Measurements from ENCODE around the gene PDPK1. TPM values are rescaled to one million over a fixed set of nuclear protein-coding genes. Genes with fewer than 3 reads are reported as not detected.

The PDPK1 gene
- polyA plus RNA-seq, 3 donors: 10.6 to 19.0 (median 15.0) TPM

DNA sequence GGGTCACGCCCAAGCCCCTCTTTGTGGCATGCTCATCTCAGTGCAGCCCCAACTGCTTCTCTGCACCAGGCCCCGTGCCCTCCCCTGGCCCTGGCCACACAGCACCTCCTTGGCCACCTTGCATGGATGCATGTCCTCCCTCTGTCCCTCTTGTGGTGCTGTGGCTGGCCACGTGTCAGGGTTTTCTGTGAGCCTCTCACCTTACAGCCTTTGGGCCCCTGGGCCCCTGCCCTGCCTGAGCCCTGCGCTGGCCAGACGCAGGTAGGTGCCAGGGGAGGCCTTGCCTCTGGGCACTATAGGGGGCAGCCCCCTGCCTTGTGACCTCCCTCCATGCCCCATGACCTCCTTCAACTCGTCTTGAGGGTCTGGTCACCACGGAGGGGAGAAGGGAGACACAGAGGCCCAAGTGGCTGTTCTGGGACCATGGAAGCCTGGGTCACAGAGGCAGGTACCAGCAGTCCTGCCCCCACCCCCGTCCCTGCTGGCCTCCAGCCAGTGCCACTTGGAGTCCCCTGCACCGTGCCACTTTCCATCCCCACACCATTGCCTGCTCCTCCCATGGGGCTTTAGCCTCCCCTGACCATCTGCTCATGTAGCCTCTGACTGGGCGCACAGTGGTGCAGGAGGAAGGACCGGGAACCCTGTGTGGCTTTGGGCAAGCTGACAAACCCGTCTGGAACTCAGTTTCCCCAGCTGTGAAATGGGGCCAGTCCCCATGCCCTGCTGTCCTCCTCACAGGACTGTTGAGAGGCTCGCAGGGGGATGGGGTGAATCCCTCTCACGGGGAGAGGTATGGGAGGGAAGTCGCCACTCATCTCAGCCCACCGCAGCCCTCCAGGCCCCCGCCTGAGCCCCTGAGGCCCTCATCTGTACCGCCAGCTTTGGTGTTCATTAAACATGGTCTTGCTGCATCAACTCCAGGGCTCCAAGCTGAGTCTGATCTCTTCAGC is 35.6 kb upstream of the PDPK1 start:
- 66 to 75% (median 71%) methylated on average over 17 to 18 of the region's 18 CpGs for WGBS, 3 donors
- no peak overlapping the region for H3K27ac ChIP-seq (ENCODE audit: low read depth, low read length)

DNA sequence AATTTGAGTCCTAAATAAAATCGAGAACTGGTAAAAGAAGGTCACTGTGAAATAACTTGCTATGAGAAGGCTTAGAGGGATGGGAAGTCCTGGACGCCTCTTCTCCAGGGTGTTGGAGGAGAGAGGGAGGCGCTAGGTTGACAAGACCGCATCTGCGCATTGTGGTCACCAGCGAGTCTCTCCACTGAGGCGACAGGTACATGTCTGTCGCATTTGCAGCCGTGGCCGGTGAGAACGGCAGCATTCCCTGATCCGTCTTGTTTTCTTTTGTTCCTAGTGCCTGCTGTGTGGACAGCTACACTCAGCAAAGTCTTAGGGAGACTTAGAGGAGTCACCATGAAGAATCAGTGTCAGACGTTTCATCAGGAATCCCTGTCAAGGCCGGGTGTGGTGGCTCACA is 32.1 kb upstream of the PDPK1 start:
- no peak overlapping the region for H3K27ac ChIP-seq (ENCODE audit: low read depth, low read length)
- WGBS, 3 donors: 90 to 94% (median 92%) methylated on average over 14 of the region's 14 CpGs

DNA sequence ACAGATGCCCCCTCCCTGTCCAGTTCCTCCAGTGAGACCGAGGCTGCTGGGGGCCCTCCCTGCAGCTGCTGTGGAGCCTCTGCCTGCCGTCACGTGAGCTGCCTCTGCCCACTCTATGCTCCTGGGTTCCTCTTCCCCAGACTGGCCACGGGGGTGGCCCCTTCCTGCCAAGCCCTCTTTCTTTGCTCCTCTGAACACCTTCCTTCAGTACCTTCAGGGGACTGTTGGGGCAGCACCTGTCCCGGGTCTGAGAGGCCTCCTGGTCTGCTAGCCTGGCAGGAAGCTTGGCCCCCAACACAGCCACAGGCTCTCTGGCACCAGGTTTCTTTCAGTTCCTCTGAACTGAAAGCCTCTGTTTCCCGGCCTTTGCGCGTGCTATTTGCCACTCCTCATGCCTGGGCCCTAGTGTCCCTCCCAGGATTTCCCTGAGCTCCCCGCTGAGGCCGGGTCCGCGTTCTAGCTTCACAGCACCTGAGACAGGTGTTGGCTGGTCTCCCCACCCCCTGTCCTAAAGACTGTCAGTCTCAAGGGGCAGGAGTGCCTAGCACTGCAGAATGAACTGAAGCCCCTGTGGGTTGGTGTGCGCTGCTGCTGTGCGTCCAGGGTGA is 30.7 kb upstream of the PDPK1 start:
- H3K27ac ChIP-seq (ENCODE audit: low read depth, low read length): peak overlapping the region; percentile 73
- 57 to 81% (median 63%) methylated on average over 14 of the region's 14 CpGs for WGBS, 3 donors

DNA sequence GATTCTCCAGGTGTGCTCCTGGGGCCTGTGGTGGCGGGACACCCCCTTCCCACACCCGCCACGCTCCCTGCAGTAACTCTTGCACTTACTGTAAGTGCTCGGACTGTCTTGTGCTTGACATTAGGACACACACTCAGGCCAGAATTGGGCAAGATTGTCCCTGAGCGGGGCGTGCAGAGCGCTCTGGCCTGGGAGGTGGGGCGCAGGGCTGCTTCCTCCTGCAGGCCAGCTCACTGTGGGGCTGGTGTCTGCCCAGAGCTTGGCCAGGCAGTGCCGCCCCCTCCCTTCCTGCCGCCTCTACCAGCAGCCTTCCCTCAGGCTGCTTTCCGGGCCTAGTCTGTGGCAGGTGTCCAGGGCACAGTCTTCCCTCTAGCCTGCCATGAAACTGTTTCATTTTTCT is 30.2 kb upstream of the PDPK1 start:
- WGBS, 3 donors: 50 to 97% (median 50%) methylated on average over 11 of the region's 11 CpGs
- H3K27ac ChIP-seq (ENCODE audit: low read depth, low read length): no peak overlapping the region

GRCh38 chr16:2508722-2509400 is 29.0 kb upstream of the PDPK1 start:
- H3K27ac ChIP-seq (ENCODE audit: low read depth, low read length): no peak overlapping the region

GRCh38 chr16:2511128-2511800 is 26.6 kb upstream of the PDPK1 start:
- WGBS, 3 donors: 52 to 66% (median 56%) methylated on average over 23 to 24 of the region's 24 CpGs
- no peak overlapping the region for H3K27ac ChIP-seq (ENCODE audit: low read depth, low read length)

More at GRCh38 chr16:2508722-2509400, 29.0 kb upstream of the PDPK1 start:
- 89 to 91% (median 91%) methylated on average over 18 of the region's 18 CpGs for WGBS, 3 donors

- 85 to 93% (median 92%) methylated on average over 17 of the region's 17 CpGs for WGBS, 3 donors
- no peak overlapping the region for H3K27ac ChIP-seq (ENCODE audit: low read depth, low read length)
Measured at GRCh38 chr16:2511996-2512734, 25.7 kb upstream of the PDPK1 start.

DNA sequence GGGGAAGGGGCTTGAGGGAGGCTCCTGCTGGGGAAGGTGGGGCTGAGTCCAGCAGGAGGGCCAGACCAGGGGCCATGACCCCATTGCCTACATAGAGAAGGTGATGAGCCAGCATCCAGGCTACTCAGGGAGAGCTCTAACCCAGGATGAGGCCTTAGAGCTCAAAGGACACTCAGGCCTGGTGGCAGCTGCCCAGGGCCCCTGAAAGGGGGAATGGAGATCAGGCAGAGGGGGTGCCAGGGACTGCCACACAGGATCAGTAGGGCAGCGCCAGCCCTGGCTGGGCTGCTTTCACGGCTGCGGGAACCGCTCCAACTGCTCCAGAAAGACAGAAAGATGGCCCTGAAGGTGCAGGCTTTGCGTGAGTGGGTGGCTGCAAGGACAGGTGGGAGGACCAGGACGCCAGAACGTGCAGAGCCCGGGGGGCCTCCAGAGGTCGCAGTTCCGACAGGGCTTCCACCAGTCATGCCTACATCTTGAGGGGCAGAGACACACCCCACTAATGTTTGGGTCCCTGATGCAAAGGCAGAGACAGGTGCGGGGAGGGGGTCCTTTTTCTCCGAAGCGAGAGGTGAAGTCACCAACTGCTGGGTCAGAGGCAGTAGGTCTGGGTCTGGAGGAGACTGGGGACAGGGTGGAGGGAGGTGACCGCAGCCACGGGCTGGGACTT is 25.0 kb upstream of the PDPK1 start:
- H3K27ac ChIP-seq (ENCODE audit: low read depth, low read length): no peak overlapping the region

DNA sequence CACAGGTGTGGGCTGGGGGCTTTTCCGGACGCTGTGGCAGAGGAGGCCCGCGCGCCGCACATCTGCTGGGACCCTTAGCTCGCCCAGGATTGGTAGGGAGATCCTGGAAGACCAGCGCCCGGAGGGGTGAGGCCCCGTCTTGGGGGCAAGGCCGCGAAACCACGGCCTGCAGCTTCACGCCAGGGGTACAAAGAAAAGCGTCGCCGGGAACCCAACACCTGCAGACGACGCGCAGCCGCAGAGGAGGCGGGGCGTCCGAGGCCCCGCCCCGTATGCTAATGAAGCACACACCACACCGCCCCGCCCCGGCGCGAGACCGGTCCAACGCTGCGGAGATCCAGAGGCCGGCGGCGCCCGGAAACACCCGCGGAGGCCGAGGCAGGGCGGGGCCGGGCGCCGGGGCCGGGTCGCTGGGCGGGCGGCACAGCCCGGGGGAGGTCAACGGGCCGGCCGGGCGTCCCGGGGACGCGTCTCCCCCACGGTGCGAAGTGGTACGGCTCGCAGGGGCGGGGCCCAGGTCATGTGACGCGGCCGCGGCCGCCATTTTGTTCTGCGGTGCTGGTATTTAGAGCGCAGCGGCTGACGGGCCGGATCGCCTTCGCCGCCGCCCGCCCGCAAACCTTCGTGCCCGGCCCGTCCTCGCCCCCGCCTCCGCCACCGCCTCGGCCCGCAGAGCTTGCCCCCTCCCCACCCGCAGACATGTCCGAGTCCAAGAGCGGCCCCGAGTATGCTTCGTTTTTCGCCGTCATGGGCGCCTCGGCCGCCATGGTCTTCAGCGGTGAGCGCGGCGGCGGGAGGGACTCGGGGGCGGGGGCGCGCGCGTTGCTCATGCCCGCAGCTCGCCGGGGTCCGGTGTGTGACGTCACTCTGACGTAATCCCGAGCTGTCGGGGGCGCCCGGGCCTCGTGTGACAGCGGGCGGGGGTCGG is 24.2 kb upstream of the PDPK1 start, which contains the start of gene ATP6V0C:
Gene ATP6V0C, plus strand, starts transcription at position 548 of the 928 bp plus-strand sequence. Its CDS starts 152 bp downstream, at position 700.
- WGBS, 3 donors: 1 to 2% (median 1%) methylated on average over 99 to 122 of the region's 122 CpGs
- H3K27ac ChIP-seq (ENCODE audit: low read depth, low read length): peak within 1 kb of the TSS; percentile 98

More for the DNA sequence above, 25.0 kb upstream of the PDPK1 start:
- WGBS, 3 donors: 20 to 45% (median 44%) methylated on average over 14 to 15 of the region's 15 CpGs

DNA sequence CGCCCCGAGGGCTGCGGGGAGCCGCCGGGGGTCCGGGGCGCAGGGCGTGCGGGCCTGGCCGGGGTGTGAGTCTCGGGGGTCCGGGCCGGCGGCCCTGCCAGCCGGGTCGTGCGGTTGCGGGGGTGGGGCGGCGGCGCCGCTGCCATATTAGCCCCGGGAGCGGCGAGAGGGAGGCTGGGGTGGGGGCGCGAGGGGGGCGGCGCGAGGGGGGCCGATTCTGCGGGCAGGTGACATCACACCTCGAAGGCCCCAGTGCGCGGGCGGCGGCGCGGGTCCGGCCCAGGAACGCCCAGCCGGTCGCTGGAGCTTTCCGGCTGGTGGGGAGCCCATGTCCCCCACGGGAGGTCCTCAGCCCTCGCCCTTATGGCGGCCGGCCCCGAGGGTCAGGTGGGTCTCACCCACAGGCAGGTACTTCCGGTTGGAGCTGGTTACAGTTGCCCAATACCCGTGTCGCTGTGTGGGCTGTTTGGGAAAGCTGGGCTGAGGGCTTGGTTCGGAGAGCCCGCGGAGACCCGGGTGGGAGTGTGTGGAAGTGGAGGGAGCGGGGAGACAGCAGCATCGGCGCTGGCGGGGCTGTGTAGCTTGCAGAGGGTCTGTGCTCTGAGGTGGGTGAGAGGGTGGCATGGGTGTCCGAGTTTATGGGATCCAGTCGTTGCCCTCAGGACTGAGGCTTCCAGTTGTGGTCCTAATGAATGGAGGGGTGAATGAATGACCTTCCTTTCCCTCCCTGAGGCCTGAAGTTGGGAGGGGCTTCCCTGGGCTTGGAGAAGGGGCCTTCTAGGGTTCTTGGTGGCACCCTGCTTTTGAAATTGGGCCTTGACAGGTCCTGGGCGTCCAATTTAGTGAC is 23.3 kb upstream of the PDPK1 start:
- 1% methylated on average over 39 to 63 of the region's 63 CpGs for WGBS, 3 donors

GRCh38 chr16:2515180-2515851 is 22.5 kb upstream of the PDPK1 start:
- H3K27ac ChIP-seq (ENCODE audit: low read depth, low read length): peak overlapping the region; percentile 98
- WGBS, 3 donors: 17 to 28% (median 24%) methylated on average over 14 of the region's 14 CpGs

More for the DNA sequence above, 23.3 kb upstream of the PDPK1 start:
- H3K27ac ChIP-seq (ENCODE audit: low read depth, low read length): peak overlapping the region; percentile 98

DNA sequence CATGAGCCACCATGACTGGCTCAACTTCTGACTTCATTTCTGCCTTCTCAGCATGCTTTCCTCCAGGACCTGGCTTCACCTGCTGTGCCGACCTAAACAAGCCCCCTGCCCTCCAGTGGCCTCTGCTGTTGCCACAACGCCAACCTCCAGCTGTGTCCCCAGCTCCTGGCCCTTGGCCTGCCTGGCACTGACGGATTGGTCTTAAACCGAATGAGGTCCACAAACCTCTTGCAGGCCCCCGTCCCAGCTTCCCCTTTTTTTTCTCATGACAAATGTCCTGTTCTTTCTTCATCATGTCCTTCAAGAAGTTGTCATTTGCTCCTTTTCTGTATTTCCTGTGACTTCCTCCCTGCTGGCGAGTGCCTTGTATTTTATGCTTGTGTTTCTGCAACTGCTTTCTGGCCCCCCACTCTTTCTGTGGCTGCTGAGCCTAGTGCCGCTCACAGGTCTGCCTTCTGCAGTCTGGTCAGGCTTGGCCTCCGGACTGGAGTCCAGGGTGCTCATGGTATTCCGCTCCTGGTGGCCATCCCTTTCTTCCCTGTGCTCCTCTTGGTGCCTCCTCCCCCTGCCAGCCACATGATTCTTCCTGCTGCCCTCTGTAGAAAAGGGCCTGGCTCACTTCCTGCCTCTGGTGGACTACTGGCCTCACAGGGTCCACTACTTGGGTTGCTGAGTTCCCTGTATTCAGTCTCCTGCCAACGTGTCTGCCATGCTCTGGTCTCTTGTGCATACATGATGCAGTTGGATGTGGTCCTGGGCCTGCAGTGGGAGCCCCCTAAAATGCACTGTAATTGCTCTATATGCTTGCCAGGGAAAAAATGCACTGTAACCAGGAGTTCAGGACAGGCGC is 21.2 kb upstream of the PDPK1 start:
- peak overlapping the region; percentile 79 for H3K27ac ChIP-seq (ENCODE audit: low read depth, low read length)
- 37 to 46% (median 44%) methylated on average over 11 of the region's 11 CpGs for WGBS, 3 donors

DNA sequence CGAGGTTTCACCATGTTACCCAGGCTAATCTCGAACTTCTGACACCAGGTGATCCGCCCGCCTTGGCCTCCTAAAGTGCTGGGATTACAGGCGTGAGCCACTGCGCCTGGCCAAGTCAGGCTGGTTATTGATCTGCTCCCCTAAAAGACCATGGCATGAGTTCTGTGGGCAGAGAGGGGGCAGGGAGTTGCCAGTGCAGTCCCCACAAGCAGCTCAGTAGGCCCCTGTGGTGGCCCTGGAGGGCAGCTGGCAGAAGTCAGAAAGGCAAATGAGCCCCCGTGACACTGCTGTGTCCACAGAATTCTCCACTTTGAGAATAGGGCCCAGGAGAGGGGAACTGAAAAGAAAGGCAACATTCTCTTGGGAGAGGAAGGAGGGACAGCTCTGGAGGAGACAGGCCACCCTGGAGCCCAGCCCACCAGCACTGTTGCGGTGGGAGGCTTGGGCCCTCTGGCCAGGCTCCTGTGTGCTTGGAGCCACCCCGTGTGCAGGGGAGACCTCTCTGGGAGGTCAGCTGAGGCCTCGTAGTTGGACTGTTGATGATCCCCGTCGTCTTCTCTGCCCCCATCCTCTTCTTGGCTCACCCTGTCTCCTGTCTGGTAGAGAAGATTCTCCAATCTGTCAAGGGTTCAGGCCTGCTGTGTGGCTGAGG is 19.7 kb upstream of the PDPK1 start:
- no peak overlapping the region for H3K27ac ChIP-seq (ENCODE audit: low read depth, low read length)
- WGBS, 3 donors: 60 to 77% (median 73%) methylated on average over 12 of the region's 12 CpGs
